Activated T-helper 1 cell treated with anti-CD3 and anti-CD28 coated beads, Interleukin-12 subunit alpha, Interleukin-12 subunit beta, Interleukin-2, Interleukin-4 antibody, amounts not matched to agents 30 ng/mL and 10 ng/mL and 1 ng/mL, durations not matched to agents 14 hours and 24 hours and 36 hours (primary cell): ENCODE results near the gene PALD1. TPM values are rescaled to one million over a fixed set of nuclear protein-coding genes. Genes with fewer than 3 reads are reported as not detected.

ENCODE experiments used
- DNase-seq: peaks from one replicate; pipeline ENCODE4 v3.0.0; 2021; ENCODE audit warnings: low spot score
- H3K27ac Mint-ChIP-seq: one replicate; pipeline ENCODE4 v1.8.0; 2021; ENCODE audit warnings: mild to moderate bottlenecking, mixed read lengths
- H3K27me3 Mint-ChIP-seq: one replicate; pipeline ENCODE4 v1.8.0; 2022; ENCODE audit warnings: mild to moderate bottlenecking, moderate library complexity, mixed read lengths; ENCODE audit not compliant: insufficient read depth
- H3K36me3 Mint-ChIP-seq: one replicate; pipeline ENCODE4 v1.8.0; 2021; ENCODE audit warnings: low read depth, mixed read lengths
- H3K4me1 Mint-ChIP-seq: one replicate; pipeline ENCODE4 v1.8.0; 2021; ENCODE audit warnings: low read depth, mixed read lengths
- H3K4me3 Mint-ChIP-seq: one replicate; pipeline ENCODE4 v1.8.0; 2021; ENCODE audit warnings: mild to moderate bottlenecking, moderate library complexity, mixed read lengths
- H3K9me3 Mint-ChIP-seq: one replicate; pipeline ENCODE4 v1.8.0; 2021; ENCODE audit warnings: mixed read lengths
- intact Hi-C: fragments of 100-400 bp; cut with micrococcal nuclease; formaldehyde crosslinking; loops from one replicate; pipeline ENCODE4 v1.15.1; 2024
- total RNA-seq: library from RNA; stranded (reverse); gene quantifications from 2 replicates; pipeline ENCODE4 v1.2.3, GENCODE V29; 2022

Gene PALD1
- 0.83 and 0.88 TPM in 2 replicates for total RNA-seq

- peaks cover 59% of the 10 kb centered on the region for H3K27me3 Mint-ChIP-seq
Measured at GRCh38 chr10:70478191-70479164, at the start of gene PALD1. Gene PALD1, plus strand, starts transcription at chr10:70478767. Its CDS starts 47,185 bp downstream, at chr10:70525952.

GRCh38 chr10:70430493-70431445 is 47.8 kb upstream of the PALD1 start:
- peaks cover 11% of the 10 kb centered on the region for H3K36me3 Mint-ChIP-seq
- H3K9me3 Mint-ChIP-seq: no peaks in the 10 kb centered on the region
- H3K27ac Mint-ChIP-seq: no peak overlapping the region
- peaks cover 25% of the 10 kb centered on the region for H3K4me1 Mint-ChIP-seq
- DNase-seq: no peak
- no peaks in the 10 kb centered on the region for H3K27me3 Mint-ChIP-seq
- intact Hi-C loops: no loop called here
- H3K4me3 Mint-ChIP-seq: no peak overlapping the region

More at GRCh38 chr10:70478191-70479164, at the start of gene PALD1:
- Mint-ChIP-seq H3K9me3 (no peaks in the 10 kb centered on the region), H3K4me1 (peaks cover 49% of the 10 kb centered on the region), H3K4me3 (peak within 1 kb of the TSS; percentile 78), H3K27ac (peak within 1 kb of the TSS; percentile 85), H3K36me3 (no peaks in the 10 kb centered on the region)
- DNase-seq: no peak
- intact Hi-C loops: loop anchor here (1.0 to 5.0 kb wide), 2 partner anchors 139 to 245 kb away; partner anchors contain the start of gene PPA1

- intact Hi-C loops: no loop called here
- no peak overlapping the region for H3K27ac Mint-ChIP-seq
- no peak overlapping the region for H3K4me3 Mint-ChIP-seq
Measured at GRCh38 chr10:70432101-70432500, 46.5 kb upstream of the PALD1 start.

GRCh38 chr10:70432561-70433263 is 45.9 kb upstream of the PALD1 start:
- Mint-ChIP-seq H3K4me1 (peaks cover 25% of the 10 kb centered on the region), H3K27ac (peak overlapping the region; percentile 10), H3K9me3 (no peaks in the 10 kb centered on the region), H3K4me3 (peak overlapping the region; percentile 68), H3K36me3 (peaks cover 8% of the 10 kb centered on the region), H3K27me3 (peaks cover 5% of the 10 kb centered on the region)
- intact Hi-C loops: no loop called here
- DNase-seq: no peak

More at GRCh38 chr10:70432101-70432500, 46.5 kb upstream of the PALD1 start:
- peaks cover 25% of the 10 kb centered on the region for H3K4me1 Mint-ChIP-seq
- H3K27me3 Mint-ChIP-seq: no peaks in the 10 kb centered on the region
- H3K36me3 Mint-ChIP-seq: peaks cover 8% of the 10 kb centered on the region
- DNase-seq: no peak
- no peaks in the 10 kb centered on the region for H3K9me3 Mint-ChIP-seq

- intact Hi-C loops: no loop called here
- Mint-ChIP-seq H3K9me3 (no peaks in the 10 kb centered on the region), H3K27ac (no peak overlapping the region), H3K4me1 (peaks cover 25% of the 10 kb centered on the region), H3K36me3 (peaks cover 5% of the 10 kb centered on the region), H3K27me3 (peaks cover 10% of the 10 kb centered on the region), H3K4me3 (no peak overlapping the region)
- DNase-seq: no peak
Measured at GRCh38 chr10:70433581-70434280, 44.8 kb upstream of the PALD1 start.

DNA sequence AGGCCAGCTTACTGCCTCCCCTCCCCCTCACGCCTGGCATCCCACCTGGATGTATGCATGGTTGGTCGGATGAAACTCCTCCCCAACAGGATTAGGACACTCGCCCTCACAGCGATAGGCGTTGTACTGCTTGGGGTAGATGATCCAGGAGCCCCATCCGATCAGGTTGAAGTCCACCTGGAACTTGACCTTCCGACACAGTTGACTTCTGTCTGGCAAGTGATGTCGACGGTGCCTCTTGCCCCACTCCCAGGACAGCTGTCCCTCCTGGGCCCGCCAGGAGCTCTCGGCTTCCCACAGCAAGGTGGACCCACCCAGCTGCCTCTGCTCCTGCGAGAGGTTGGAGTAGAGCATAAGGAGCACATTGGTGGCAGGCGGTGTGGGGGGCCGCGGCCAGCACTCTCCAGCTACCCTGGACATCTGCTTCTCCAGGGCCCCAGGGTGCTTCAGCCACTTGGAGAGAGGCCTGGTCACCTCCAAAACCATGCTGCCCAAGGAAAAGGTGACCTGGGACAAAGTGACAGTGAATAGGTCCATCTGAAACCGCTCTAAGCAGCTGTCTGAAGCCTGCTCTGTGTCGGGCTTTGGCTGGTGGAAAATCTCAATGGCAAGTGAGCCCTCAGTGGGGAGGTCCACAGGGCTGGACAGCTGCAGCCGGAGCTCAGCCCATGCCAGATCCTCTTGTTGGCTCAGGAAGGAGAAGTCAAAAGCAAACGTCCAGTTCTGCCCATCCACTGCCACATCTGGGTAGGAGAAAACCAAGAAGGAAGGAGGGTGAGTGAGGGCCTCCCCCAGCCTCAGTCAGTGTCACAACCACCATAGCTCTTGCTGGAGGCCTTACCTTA is 43.1 kb upstream of the PALD1 start:
- peaks cover 25% of the 10 kb centered on the region for H3K4me1 Mint-ChIP-seq
- H3K27ac Mint-ChIP-seq: no peak overlapping the region
- DNase-seq: no peak
- H3K9me3 Mint-ChIP-seq: no peaks in the 10 kb centered on the region
- intact Hi-C loops: no loop called here
- H3K36me3 Mint-ChIP-seq: peaks cover 5% of the 10 kb centered on the region
- H3K4me3 Mint-ChIP-seq: no peak overlapping the region
- H3K27me3 Mint-ChIP-seq: peaks cover 21% of the 10 kb centered on the region

GRCh38 chr10:70437721-70438120 is 40.8 kb upstream of the PALD1 start:
- Mint-ChIP-seq H3K4me1 (peaks cover 20% of the 10 kb centered on the region), H3K27me3 (peaks cover 38% of the 10 kb centered on the region), H3K36me3 (peaks cover 2% of the 10 kb centered on the region), H3K27ac (no peak overlapping the region), H3K4me3 (no peak overlapping the region), H3K9me3 (no peaks in the 10 kb centered on the region)
- no peak for DNase-seq
- intact Hi-C loops: no loop called here

GRCh38 chr10:70440296-70441160 is 38.0 kb upstream of the PALD1 start:
- Mint-ChIP-seq H3K4me3 (peak overlapping the region; percentile 4), H3K36me3 (no peaks in the 10 kb centered on the region), H3K27me3 (peaks cover 52% of the 10 kb centered on the region), H3K9me3 (no peaks in the 10 kb centered on the region), H3K27ac (no peak overlapping the region), H3K4me1 (peaks cover 7% of the 10 kb centered on the region)
- DNase-seq: no peak
- intact Hi-C loops: no loop called here

GRCh38 chr10:70441161-70441894 is 37.2 kb upstream of the PALD1 start, which contains the start of gene NODAL:
Gene NODAL, minus strand, starts transcription at chr10:70441681. Its CDS starts 14 bp downstream, at chr10:70441667.
- Mint-ChIP-seq H3K27ac (no peak within 1 kb of the TSS), H3K9me3 (no peaks in the 10 kb centered on the region), H3K27me3 (peaks cover 52% of the 10 kb centered on the region), H3K36me3 (no peaks in the 10 kb centered on the region), H3K4me3 (peak within 1 kb of the TSS; percentile 4), H3K4me1 (peaks cover 7% of the 10 kb centered on the region)
- no peak for DNase-seq
- intact Hi-C loops: no loop called here

DNA sequence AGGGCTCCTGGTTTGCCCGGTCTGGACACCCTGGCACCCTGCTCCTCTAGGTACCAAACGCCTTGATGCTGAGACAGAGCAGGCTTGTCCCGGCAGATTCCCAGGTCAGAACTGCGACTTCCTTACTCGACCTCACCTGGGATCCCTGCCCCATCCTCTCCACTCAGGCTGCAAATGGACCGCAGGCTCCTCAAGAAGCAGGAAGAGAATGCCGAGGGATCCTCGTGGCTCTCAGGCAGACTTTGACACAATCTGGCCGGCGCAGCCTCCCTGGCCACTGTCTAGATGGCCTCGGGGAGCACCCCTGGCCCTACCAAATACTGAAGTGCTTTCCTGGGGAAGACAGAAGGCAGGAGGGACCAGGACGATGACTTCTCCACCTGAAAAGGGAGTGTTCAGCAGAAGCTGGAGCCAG is 36.7 kb upstream of the PALD1 start:
- Mint-ChIP-seq H3K27ac (no peak overlapping the region), H3K36me3 (no peaks in the 10 kb centered on the region), H3K27me3 (peaks cover 52% of the 10 kb centered on the region), H3K4me1 (peaks cover 7% of the 10 kb centered on the region), H3K4me3 (no peak overlapping the region), H3K9me3 (no peaks in the 10 kb centered on the region)
- DNase-seq: no peak
- intact Hi-C loops: no loop called here
